SW480 (cell line): Measurements from ENCODE around the gene EMID1.
"Not testable (repeated sequence)": the region's sequence is repeated elsewhere in the genome, so short reads cannot be mapped to it uniquely, and the experiment has no call there.

Experiments used
- DNase-seq: peaks from one replicate; pipeline ENCODE4 v3.0.0-alpha.2; 2016; ENCODE audit warnings: low spot score

The EMID1 gene

GRCh38 chr22:29231971-29232959 is 26.6 kb downstream of the EMID1 start:
- DNase-seq: no peak

DNA sequence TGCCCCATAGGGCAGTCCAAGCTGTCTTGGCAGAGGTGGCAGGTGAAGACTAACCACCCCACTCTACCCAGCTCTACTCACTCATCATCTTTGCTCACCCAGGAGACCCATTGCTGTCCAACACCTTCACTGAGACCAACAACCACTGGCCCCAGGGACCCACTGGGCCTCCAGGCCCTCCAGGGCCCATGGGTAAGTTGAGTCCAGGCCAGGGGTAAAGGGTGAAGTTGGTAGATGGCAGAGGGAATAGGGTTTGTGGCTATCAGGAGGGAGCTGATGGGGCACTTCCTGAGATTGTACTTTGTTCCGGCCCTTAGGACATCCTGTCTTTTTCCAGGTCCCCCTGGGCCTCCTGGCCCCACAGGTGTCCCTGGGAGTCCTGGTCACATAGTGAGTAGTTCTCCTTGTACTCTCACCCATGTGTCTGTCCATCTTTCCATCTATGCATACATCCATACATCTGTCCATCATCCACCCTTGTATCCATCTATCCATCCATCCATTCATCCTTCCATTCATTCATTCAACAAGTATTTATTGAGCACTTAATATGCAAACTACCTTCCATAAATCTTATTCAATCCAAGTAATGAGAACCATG is 27.7 kb downstream of the EMID1 start:
- DNase-seq: no peak

- DNase-seq: not testable (repeated sequence)
These were observed 34.8 kb downstream of the EMID1 start for GRCh38 chr22:29240481-29240880.

DNA sequence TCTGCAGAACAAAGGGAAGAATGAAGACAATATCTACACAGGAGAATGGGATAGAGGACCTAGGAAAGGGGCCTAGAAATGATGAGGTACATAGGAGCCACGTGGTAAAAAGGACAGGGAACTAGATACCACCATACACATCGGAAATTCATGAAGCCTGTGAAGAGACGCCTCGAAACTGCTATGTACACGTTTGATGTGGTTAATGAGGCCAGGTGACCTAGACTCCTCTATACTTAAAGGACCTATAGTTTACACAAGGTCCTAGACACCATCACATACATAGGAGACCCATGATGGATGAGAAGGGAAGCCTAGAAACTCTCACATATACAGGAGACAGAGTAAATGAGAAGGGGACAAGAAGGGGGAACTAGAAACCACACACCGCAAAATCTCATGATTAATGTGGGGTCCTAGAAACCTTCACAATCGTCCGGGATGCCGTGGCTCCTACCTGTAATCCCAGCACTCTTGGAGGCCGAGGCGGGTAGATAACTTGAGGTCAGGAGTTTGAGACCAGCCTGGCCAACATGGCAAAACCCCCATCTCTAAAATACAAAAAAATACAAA is 38.3 kb downstream of the EMID1 start:
- no peak for DNase-seq

GRCh38 chr22:29244785-29245625 is 39.3 kb downstream of the EMID1 start:
- no peak for DNase-seq

DNA sequence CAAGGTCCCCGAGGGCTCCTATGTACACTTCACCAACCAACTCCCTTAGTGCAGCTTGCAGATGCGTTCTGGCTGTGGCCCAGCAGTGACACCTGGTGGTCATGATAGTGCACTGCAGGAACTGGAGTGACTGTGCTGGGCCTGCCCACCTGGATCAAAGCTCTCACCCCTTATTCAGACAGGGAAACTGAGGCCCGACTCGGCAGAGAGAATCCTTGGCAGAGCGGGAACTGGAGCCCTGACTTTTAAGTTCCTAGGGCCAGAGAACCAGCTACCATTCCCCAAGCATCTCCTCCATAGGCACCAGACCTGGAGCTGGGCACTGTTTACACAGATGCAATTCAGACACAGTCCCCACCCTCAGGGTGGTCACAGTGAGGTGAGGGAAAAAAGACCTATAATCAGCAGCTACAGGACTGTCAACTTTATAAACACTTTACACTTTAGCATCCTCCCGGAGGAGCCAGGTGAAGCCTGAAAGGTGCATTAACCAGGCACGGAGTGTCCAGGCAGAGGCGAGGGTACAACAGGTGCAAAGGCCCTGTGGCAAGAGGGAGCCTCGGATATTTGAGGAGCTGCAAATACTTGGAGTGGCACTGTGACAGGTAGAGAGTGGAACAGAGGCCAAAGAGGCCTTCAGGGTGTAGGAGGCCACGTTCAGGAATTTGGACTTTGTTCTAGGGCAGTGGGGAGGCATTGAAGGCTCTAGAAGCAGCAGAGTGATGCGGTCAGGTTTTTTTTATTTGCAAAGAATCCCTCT is 40.1 kb downstream of the EMID1 start:
- peak; percentile 65 for DNase-seq

- not testable (repeated sequence) for DNase-seq
These were observed 42.2 kb downstream of the EMID1 start for GRCh38 chr22:29247891-29248290.

DNA sequence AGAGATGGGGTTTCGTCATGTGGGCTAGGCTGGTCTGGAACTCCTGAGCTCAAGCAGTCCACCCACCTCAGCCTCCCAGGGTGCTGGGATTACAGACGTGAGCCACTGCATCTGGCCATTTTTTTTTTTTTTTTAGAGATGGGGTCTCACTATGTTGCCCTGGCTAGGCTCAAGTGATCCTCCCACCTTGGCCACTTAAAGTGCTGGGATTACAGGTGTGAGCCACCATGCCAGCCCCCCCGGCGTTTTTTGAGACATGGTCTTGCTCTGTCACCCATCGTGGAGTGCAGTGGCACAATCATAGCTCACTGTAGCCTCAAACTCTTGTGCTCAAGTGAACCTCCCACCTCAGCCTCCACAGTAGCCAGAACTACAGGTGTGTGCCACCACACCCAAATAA is 45.6 kb downstream of the EMID1 start:
- DNase-seq: no peak

DNA sequence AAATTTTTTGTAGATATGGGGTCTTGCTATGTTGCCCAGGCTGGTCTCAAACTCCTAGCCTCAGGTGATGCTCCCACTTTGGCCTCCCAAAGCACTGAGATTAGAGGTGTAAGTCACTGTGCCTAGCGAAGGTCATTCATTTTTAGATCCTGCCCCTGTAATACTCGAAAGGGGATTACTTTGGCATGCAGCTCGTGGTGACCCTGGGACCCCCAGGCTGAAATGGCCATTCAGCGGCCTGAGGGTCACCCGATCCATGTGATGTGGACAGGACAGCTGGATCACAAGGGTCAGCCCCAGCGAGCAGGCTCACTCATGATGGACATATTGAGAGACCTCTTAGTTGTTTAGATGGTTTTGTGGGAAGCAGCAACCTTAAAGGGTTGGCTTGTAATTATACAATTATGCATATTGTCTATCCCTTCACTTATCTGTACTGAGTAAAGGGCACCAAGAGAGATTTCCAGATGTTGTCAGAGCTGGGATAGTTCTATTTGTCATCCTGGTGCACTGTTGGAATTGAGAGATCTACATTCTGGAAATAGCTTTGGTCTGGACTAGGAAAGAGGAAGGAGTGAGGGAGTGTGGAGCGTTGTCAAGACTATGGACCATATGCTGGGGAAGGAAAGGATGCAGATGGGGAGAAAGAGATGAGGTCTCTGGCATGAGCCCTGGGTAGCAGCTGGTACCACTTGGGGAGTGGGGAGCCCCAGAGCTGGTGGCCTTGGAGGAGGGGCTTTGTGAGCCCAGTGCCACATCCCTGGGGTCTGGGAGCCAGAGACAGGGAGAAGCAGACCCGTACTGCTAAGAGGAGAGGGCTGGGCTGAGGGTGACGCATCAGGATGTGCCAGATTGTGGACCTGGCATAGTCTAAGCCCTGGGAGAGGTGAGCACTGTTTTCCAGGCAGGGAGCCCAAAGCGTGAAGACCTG is 46.5 kb downstream of the EMID1 start:
- no peak for DNase-seq

DNA sequence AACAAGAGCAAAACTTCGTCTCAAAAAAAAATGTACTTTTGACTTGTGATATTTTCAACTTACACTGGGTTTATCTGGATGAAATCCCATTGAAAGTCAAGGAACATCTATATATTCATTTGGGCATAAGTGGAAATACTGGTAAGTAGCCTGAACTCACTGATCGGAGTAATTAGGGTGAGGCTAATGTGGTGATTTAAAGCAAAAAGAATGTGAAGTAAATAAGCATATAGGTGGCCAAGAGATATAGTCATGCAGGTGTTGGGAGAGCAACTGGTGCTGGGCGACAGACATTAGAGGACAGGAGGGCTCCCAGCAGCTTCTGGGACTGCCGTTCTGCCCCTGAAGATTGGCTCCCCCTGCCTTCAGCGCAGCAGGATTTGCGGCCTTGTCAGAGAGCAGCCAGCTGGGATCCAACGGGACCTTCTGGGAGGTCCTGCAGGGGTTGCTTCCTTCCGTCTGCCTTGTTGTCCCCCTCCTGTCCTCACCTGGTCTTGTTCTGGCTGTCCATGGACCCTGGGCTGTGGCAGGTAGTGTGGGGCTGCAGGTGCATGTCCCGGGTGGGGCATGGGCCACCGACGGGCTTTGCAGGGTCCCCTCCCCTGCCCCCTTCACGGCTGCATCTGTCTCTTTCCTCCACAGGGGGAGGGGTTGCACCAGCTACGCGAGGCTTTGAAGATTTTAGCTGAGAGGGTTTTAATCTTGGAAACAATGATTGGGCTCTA is 48.0 kb downstream of the EMID1 start:
- DNase-seq: no peak

- no peak for DNase-seq
These were observed 48.6 kb downstream of the EMID1 start for GRCh38 chr22:29254286-29254660.

GRCh38 chr22:29255064-29255621 is 49.4 kb downstream of the EMID1 start:
- no peak for DNase-seq

DNA sequence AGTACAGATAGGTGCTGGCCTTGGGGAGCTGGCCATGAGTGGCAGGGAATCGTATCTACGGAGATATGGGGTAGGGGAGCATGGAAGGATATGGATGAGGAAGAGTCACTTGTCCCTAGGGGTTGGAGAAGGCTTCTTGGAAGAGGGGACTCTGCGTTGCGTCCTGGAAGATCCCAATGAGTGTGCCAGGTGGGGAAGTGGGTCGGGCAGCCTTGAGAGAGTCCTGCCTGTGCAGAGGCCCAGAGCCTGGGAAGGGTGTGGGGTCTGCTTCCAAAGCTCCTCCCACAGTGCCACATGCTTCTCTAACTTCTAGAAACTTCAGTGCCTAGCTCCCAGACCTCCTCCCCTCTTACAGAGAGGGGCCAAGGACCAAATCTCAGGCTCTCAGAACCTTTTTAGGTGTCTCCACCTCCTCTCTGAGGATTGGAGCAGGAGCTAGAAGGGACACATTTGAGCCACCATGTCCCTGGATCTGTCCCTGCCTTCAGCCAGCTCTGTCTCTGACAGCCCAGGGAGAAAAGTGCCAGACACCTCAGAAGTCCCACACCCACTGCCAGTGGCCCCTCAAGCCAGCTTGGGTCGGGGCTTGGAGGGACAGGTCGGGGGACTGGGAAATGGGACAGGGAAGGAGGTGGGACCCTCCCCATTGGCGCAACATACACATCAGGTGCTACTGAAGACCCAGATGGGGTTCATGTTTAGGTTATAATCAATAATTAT is 51.1 kb downstream of the EMID1 start:
- no peak for DNase-seq

GRCh38 chr22:29257751-29258181 is 52.1 kb downstream of the EMID1 start:
- no peak for DNase-seq

DNA sequence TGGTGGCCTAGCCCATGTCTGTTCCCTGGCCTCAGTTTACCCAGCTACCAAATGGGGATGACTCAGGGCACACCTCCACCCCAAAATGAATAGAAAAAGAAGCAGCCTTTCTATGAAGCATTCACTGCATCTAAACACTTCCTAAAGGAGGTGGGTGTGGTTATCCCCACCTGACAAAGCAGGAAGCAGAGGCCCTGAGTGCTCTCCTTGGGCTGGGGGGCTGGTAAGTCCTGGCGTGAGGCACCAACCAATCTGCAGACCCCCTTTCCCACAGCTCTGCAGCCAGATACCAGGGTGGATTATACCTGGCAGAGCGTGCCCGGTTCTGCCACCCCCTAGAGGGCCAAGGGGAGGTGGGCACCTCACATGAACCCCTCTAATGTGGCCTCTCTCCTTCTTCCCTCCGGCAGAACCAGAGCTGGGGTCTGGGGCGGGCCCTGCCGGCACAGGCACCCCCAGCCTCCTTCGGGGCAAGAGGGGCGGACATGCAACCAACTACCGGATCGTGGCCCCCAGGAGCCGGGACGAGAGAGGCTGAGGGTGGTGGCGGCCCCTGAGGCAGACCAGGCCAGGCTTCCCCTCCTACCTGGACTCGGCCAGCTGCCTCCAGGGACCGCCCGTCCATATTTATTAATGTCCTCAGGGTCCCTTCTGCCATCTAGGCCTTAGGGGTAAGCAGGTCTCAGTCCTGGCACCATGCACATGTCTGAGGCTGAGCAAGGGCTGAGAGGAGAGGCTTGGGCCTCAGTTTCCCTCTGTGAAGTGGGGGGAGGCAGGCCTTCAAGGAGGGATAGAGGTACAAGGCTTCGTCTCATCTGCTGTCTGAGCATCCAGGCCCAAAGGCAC is 52.9 kb downstream of the EMID1 start:
- no peak for DNase-seq

DNA sequence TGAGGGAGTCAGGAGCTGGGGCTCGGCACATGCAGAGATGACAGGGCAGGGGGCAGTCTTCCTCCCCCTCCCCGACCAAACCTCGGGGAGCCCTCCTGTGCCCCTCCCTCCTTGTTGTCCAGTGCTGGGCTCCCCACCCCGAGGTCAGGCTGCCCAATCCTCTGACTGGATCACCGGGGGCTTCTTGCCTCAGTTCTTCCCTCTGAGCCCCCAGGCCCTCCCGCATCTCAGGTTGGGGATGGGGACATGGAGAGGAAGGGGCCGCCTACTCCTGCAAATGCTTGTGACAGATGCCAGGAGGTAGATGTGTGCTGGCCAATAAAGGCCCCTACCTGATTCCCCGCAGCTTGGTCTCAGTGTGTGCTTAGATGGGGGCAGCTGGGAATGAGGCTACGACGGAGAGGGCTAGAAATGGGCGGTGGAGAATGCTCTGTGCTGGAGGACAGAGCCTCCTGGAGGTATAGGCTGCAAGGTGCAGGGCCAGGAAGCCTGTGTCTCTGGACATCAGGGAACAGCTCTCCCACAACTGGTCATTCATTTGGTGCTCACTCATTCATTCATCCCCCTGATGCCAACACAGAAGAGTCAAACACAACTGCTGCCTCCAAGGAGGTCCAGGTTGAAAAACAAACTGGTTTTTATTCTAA is 53.7 kb downstream of the EMID1 start:
- DNase-seq: no peak

DNA sequence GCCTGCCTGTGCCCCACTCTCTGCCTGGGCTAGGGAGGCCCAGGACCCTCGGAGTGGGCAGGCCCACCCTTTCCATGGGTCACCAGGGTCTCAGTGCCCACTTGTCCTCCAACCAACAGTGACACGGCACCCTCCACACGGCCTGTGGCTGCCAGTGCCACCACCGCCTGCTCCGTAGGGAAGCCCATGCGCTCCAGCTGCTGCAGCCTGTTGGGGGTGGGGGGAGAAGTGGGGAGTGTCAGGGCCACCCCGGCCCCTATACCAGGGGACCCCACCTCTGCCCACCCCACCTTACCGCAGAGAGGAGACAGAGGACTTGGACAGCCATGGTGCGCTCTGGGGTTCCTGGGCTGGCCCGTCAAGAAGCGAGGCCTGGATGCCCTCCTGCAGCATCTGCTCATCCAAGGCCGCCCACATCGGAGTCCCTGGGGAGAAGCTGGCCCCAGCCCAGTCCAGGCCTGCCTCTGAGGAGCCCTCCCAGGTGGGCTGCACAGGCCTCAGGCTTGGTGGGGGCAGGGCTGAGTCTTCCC is 54.4 kb downstream of the EMID1 start:
- no peak for DNase-seq
